HL-60 (cell line): ENCODE data around the gene IDH2.
A peak's percentile ranks its signal among the peaks of the same experiment; 100 is the strongest.

Source experiments
- DNase-seq, 2 experiments: peaks; one replicate each; pipeline ENCODE4 v3.0.0-alpha.2; 2010 to 2020; ENCODE audit warnings: low read depth in 1 of 2, low spot score in 1 of 2
- H3K27ac ChIP-seq: fragments of 250-450 bp; sonication (Bioruptor Pico); replicated peaks from 2 replicates; pipeline ENCODE4 v1.5.1; 2020; ENCODE audit warnings: mild to moderate bottlenecking, moderate library complexity
- H3K27me3 ChIP-seq: fragments of 250-450 bp; sonication (Bioruptor Pico); 2 replicates; pipeline ENCODE4 v1.5.1; 2021; ENCODE audit warnings: mild to moderate bottlenecking, moderate library complexity; ENCODE audit not compliant: insufficient read depth, poor library complexity, severe bottlenecking
- H3K4me3 ChIP-seq: replicated peaks from 2 replicates; pipeline ENCODE4 v1.5.1; 2011; ENCODE audit warnings: mild to moderate bottlenecking, control low read depth, low read length; ENCODE audit not compliant: insufficient read depth
- CTCF ChIP-seq: IDR thresholded peaks from one replicate; pipeline ENCODE4 v1.5.1; 2011; ENCODE audit warnings: low read length, control low read depth, inconsistent platforms; ENCODE audit not compliant: insufficient read depth
- GABPA ChIP-seq: IDR thresholded peaks from 2 replicates; pipeline ENCODE4 v1.6.1; 2012; ENCODE audit warnings: low read depth
- POLR2AphosphoS5 ChIP-seq: IDR thresholded peaks from 2 replicates; pipeline ENCODE4 v1.6.1; 2012; ENCODE audit warnings: low read depth
- REST ChIP-seq: IDR thresholded peaks from 2 replicates; pipeline ENCODE4 v1.6.1; 2012; ENCODE audit warnings: low read depth; ENCODE audit not compliant: insufficient replicate concordance
- SPI1 ChIP-seq: IDR thresholded peaks from 2 replicates; pipeline ENCODE4 v1.6.1; 2012; ENCODE audit warnings: low read depth, mild to moderate bottlenecking, borderline replicate concordance

Gene IDH2

GRCh38 chr15:90033448-90033847 is 68.8 kb downstream of the IDH2 start:
- DNase-seq: no peak
- Histone ChIP-seq H3K27ac (peak overlapping the region; percentile 98), H3K27me3 (no peaks in the 10 kb centered on the region), H3K4me3 (no peak overlapping the region)
- TF ChIP-seq POLR2AphosphoS5: no peak
- no peak for TF ChIP-seq REST
- no peak for TF ChIP-seq CTCF
- no peak for TF ChIP-seq GABPA
- no peak for TF ChIP-seq SPI1
